ENCODE data around the gene OR5K4. TPM values are rescaled to one million over a fixed set of nuclear protein-coding genes. Genes with fewer than 3 reads are reported as not detected.

OR5K4 gene
- polyA plus RNA-seq, 3 donors, result not detected

GRCh38 chr3:98326945-98327344 is 26.7 kb upstream of the OR5K4 start:
- no peaks in the 10 kb centered on the region for H3K27me3 ChIP-seq (ENCODE audit: control insufficient read depth in 2 of 2, insufficient read depth in 2 of 2, low read length in 2 of 2)
- intact Hi-C loops (cut with micrococcal nuclease), result loop anchor here (5.0 kb wide), 2 partner anchors 285 to 290 kb away; partner anchors contain the start of gene GABRR3 (in 1 of the 2)
- no peak overlapping the region for H3K4me3 Mint-ChIP-seq
- H3K36me3 Mint-ChIP-seq, result no peaks in the 10 kb centered on the region
- no peaks in the 10 kb centered on the region for H3K36me3 ChIP-seq (replicated peaks in 1 of 2; ENCODE audit: control insufficient read depth in 1 of 2, insufficient read depth in 2 of 2, low read length in 2 of 2)
- H3K27ac ChIP-seq (ENCODE audit: low read depth in 1 of 2, low read length in 2 of 2), result no peak overlapping the region
- no peak overlapping the region for H2AFZ ChIP-seq (ENCODE audit: insufficient read depth, low read depth, low read length, poor library complexity, severe bottlenecking)
- H4K20me1 ChIP-seq (ENCODE audit: insufficient read depth, low read length), result no peaks in the 10 kb centered on the region
- H3K4me1 Mint-ChIP-seq, result peaks cover 2% of the 10 kb centered on the region
- peaks cover 6 to 13% (median 12%) of the 10 kb centered on the region in 3 donors for H3K27me3 Mint-ChIP-seq (ENCODE audit: low read depth in 3 of 3)
- H3K4me1 ChIP-seq (ENCODE audit: control insufficient read depth in 1 of 2, insufficient read depth in 2 of 2, low read length in 2 of 2), result no peaks in the 10 kb centered on the region
- no peaks in the 10 kb centered on the region for H3K9me3 ChIP-seq (replicated peaks in 1 of 2; ENCODE audit: control insufficient read depth in 1 of 2, insufficient read depth in 1 of 2, low read length in 2 of 2)
- no peak overlapping the region for H3K4me3 ChIP-seq (replicated peaks in 1 of 3; ENCODE audit: low read depth in 2 of 3, low read length in 3 of 3)
- DNase-seq, result no peak
- TF ChIP-seq CTCF (IDR thresholded peaks at IDR 0.05), result no peak
- no peaks in the 10 kb centered on the region for H3K79me2 ChIP-seq (ENCODE audit: insufficient read depth, low read length)
- no peak overlapping the region for H3K27ac Mint-ChIP-seq
- no peak overlapping the region for H3K4me2 ChIP-seq (replicated peaks; ENCODE audit: extremely low read depth, low read length, poor library complexity, severe bottlenecking)
- H3K9ac ChIP-seq (ENCODE audit: insufficient read depth, low read length, poor library complexity, severe bottlenecking), result no peak overlapping the region
- no peaks in the 10 kb centered on the region for H3K9me3 Mint-ChIP-seq

- H3K27me3 Mint-ChIP-seq (ENCODE audit: low read depth in 3 of 3), result peaks cover 6 to 16% (median 15%) of the 10 kb centered on the region in 3 donors
Observed at GRCh38 chr3:98328933-98329332, 24.7 kb upstream of the OR5K4 start.

More at GRCh38 chr3:98328933-98329332, 24.7 kb upstream of the OR5K4 start:
- H3K4me3 Mint-ChIP-seq, result no peak overlapping the region
- H3K36me3 Mint-ChIP-seq, result no peaks in the 10 kb centered on the region
- Histone ChIP-seq H3K27me3 (ENCODE audit: control insufficient read depth in 2 of 2, insufficient read depth in 2 of 2, low read length in 2 of 2) (no peaks in the 10 kb centered on the region), H3K9ac (ENCODE audit: insufficient read depth, low read length, poor library complexity, severe bottlenecking) (no peak overlapping the region), H3K4me1 (ENCODE audit: control insufficient read depth in 1 of 2, insufficient read depth in 2 of 2, low read length in 2 of 2) (no peaks in the 10 kb centered on the region), H4K20me1 (ENCODE audit: insufficient read depth, low read length) (no peaks in the 10 kb centered on the region), H3K27ac (ENCODE audit: low read depth in 1 of 2, low read length in 2 of 2) (no peak overlapping the region), H3K4me2 (replicated peaks; ENCODE audit: extremely low read depth, low read length, poor library complexity, severe bottlenecking) (no peak overlapping the region), H2AFZ (ENCODE audit: insufficient read depth, low read depth, low read length, poor library complexity, severe bottlenecking) (no peak overlapping the region), H3K36me3 (replicated peaks in 1 of 2; ENCODE audit: control insufficient read depth in 1 of 2, insufficient read depth in 2 of 2, low read length in 2 of 2) (no peaks in the 10 kb centered on the region), H3K79me2 (ENCODE audit: insufficient read depth, low read length) (no peaks in the 10 kb centered on the region), H3K4me3 (replicated peaks in 1 of 3; ENCODE audit: low read depth in 2 of 3, low read length in 3 of 3) (no peak overlapping the region), H3K9me3 (replicated peaks in 1 of 2; ENCODE audit: control insufficient read depth in 1 of 2, insufficient read depth in 1 of 2, low read length in 2 of 2) (no peaks in the 10 kb centered on the region)
- no peak overlapping the region for H3K27ac Mint-ChIP-seq
- intact Hi-C loops (cut with micrococcal nuclease), result loop anchor here (5.0 kb wide), 2 partner anchors 287 to 292 kb away; partner anchors contain the start of gene GABRR3 (in 1 of the 2)
- no peak for TF ChIP-seq CTCF (IDR thresholded peaks at IDR 0.05)
- DNase-seq, result no peak
- peaks cover 2% of the 10 kb centered on the region for H3K4me1 Mint-ChIP-seq
- WGBS (ENCODE audit: insufficient coverage), result 97% methylated on average over 5 of the region's 5 CpGs
- H3K9me3 Mint-ChIP-seq, result no peaks in the 10 kb centered on the region

Data from CD14-positive monocyte (primary cell).